ENCODE measurements around the gene SCN1B. TPM values are rescaled to one million over a fixed set of nuclear protein-coding genes. Genes with fewer than 3 reads are reported as not detected.
"Not testable (repeated sequence)": the region's sequence is repeated elsewhere in the genome, so short reads cannot be mapped to it uniquely, and the experiment has no call there.

Gene SCN1B
- total RNA-seq, 1 experiment from 2014 or later, result 4.0 TPM

DNA sequence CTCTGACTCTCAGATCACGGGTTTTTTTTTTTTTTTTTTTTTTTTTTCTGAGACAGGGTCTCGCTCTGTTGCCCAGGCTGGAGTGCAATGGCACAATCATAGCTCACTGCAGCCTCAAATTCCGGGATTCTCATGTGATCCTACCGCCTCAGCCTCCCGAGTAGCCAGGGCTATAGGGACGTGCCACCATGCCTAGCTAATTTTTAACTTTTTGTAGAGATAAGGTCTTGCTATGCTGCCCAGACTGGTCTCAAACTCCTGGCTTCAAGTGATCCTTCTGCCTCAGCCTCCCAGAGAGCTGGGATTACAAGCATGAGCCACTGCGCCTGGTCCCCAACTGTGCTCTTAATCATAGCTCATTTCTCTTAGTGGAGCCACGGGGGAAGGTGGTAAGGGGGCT, 34.7 kb upstream of the SCN1B start:
- no peak for DNase-seq (ENCODE audit: low read depth in 1 of 2, low spot score in 2 of 2)
- H3K27me3 ChIP-seq (replicated peaks), result no peaks in the 10 kb centered on the region

DNA sequence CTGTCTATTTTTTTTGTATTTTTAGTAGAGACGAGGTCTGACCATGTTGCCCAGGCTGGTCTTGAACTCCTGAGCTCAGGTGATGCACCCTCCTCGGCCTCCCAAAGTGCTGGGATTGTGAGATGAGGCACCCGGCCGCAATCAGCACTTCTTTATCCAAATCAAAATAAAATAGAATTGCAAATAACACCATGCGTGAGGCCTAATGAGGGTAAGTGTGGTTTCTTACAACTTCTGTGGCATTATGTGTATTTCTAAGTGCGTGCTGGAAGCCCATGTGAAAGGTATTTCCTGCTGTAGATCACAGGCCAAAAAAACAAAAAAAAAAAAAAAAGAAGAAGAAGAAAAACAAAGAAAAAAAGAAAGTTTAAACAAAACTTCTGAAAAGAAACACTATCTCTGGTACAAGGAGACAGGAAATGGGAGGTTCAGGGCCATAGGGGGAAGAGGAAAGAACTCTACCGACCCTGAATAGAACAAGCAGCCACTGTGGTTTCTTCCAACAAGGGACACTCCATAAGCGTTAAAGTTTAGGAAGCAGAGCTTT, 33.1 kb upstream of the SCN1B start:
- peak in 1 of 2 experiments; percentile 39 for DNase-seq (ENCODE audit: low read depth in 1 of 2, low spot score in 2 of 2)
- Histone ChIP-seq H3K27me3 (replicated peaks) (no peaks in the 10 kb centered on the region), H3K4me3 (no peak overlapping the region), H3K9me3 (replicated peaks) (no peaks in the 10 kb centered on the region), H3K4me1 (replicated peaks) (peaks cover 43% of the 10 kb centered on the region), H3K27ac (no peak overlapping the region), H3K36me3 (peaks cover 9% of the 10 kb centered on the region; the same call in 1 of the 2 replicates)

More for the DNA sequence above, 34.7 kb upstream of the SCN1B start:
- Histone ChIP-seq H3K9me3 (replicated peaks) (no peaks in the 10 kb centered on the region), H3K4me3 (no peak overlapping the region), H3K36me3 (0 out of 2 replicates have a peak, but pooled peaks cover under 1% of the 10 kb centered on the region), H3K4me1 (replicated peaks) (peaks cover 32% of the 10 kb centered on the region), H3K27ac (no peak overlapping the region)

- Histone ChIP-seq H3K36me3 (peaks cover 20% of the 10 kb centered on the region; the same call in 1 of the 2 replicates), H3K4me1 (replicated peaks) (peaks cover 43% of the 10 kb centered on the region)
- not testable (repeated sequence) for DNase-seq (ENCODE audit: low read depth in 1 of 2, low spot score in 2 of 2); H3K4me3 ChIP-seq; H3K27me3 ChIP-seq (replicated peaks); H3K9me3 ChIP-seq (replicated peaks); H3K27ac ChIP-seq
Measured at GRCh38 chr19:34998224-34998623, 32.0 kb upstream of the SCN1B start.

DNA sequence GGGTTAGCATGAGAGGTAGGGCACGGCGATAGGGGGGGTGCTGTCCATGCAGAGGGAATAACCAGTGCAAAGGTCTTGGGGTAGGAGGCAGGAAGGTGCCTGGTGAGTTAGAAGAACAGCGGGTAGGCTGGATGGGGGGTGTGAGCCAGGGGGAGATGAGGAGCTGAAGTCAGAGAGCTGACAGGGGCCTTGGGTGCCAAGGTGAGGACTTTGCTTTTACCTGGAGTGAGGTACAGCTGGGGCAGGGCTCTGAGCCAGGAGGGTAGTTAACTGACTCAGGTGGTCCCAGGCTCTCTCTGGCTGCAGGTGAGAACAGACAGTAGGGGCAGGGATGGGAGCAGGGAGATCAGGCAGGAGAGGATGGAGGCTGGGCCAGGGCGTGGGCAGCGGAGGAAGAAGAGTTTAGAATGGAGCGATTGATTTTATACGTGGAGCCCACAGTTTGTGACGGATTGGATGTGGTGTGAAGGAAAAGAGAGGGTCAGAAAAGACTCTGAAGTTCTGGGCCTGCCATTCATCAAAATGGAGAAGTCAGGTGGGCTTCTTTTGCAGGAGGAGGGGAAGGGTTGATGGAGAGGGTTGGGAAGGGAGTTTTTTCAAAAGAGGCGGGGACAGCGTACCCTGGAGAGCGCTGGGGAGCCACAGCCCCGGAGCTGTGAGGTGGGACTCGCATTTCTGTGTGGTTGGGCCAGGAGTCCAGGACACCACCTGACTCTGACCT, 31.3 kb upstream of the SCN1B start:
- peaks cover 26% of the 10 kb centered on the region; the same call in 1 of the 2 replicates for H3K36me3 ChIP-seq
- H3K4me1 ChIP-seq (replicated peaks), result peaks cover 43% of the 10 kb centered on the region
- H3K9me3 ChIP-seq (replicated peaks), result no peaks in the 10 kb centered on the region
- H3K27ac ChIP-seq, result peak overlapping the region; percentile 93
- peak in 1 of 2 experiments; percentile 38 for DNase-seq (ENCODE audit: low read depth in 1 of 2, low spot score in 2 of 2)
- H3K4me3 ChIP-seq, result peak overlapping the region; percentile 76
- H3K27me3 ChIP-seq (replicated peaks), result no peaks in the 10 kb centered on the region

DNA sequence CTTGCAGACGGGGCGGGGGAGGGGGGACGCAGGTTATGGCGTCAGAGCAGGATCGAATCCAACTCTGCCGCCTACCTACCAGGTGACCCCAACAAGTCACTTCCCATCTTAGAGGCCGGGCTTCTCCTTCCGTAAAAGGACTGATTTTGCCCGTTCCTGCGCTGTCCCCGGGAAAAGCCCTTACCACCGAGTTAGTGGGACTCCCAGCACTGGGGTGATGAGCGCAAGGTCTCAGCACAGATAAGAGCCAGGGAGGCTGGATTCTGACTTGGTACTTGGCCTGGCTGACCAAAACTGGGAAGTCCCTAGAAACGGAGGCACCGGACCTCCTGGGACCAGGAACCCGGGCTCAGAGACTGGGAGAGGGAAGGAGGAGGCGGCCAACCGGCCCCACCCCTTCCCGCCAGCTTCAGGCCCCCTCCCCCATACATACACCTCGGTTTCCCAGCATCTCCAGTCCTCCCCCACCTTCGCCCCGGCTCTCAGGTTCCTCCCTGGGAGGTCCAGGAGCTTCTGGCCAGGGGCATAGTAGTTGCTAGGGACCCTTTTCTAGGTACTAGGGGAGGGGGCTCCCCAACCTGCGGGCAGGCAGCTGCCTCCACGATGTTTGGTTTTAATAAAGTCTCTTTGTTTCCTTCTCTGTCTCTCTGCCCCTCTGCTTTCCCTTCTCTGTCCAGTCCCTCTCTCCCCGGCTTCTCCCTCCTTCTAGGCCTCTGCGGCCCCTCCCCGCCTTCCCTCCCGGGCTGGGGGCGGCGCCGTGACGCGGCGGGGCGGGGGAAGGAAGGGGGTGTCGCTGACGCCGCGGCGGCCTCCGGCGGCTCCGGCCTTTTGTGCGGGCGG, 30.6 kb upstream of the SCN1B start, which contains the start of gene GRAMD1A:
TSS of gene GRAMD1A (plus strand) at position 826 of the 840 bp plus-strand sequence. CDS start 156 bp downstream, outside the sequence.
- Histone ChIP-seq H3K4me1 (replicated peaks) (peaks cover 40% of the 10 kb centered on the region), H3K27ac (peak within 1 kb of the TSS; percentile 93), H3K36me3 (peaks cover 28% of the 10 kb centered on the region; the same call in 1 of the 2 replicates), H3K4me3 (peak within 1 kb of the TSS; percentile 76), H3K27me3 (replicated peaks) (no peaks in the 10 kb centered on the region), H3K9me3 (replicated peaks) (no peaks in the 10 kb centered on the region)
- DNase-seq (ENCODE audit: low read depth in 1 of 2, low spot score in 2 of 2), result peak; percentile 85 to 89

- Histone ChIP-seq H3K36me3 (peaks cover 29% of the 10 kb centered on the region), H3K4me1 (replicated peaks) (peaks cover 34% of the 10 kb centered on the region), H3K27ac (peak overlapping the region; percentile 93), H3K4me3 (peak overlapping the region; percentile 76), H3K27me3 (replicated peaks) (no peaks in the 10 kb centered on the region), H3K9me3 (replicated peaks) (no peaks in the 10 kb centered on the region)
- no peak for DNase-seq (ENCODE audit: low read depth in 1 of 2, low spot score in 2 of 2)
Measured at GRCh38 chr19:35000338-35000646, 30.0 kb upstream of the SCN1B start.

GRCh38 chr19:35000647-35001501, 29.4 kb upstream of the SCN1B start:
- no peaks in the 10 kb centered on the region for H3K27me3 ChIP-seq (replicated peaks)
- H3K36me3 ChIP-seq, result peaks cover 34% of the 10 kb centered on the region
- no peaks in the 10 kb centered on the region for H3K9me3 ChIP-seq (replicated peaks)
- peak overlapping the region; percentile 76 for H3K4me3 ChIP-seq
- DNase-seq (ENCODE audit: low read depth in 1 of 2, low spot score in 2 of 2), result peak in 1 of 2 experiments; percentile 14
- peaks cover 37% of the 10 kb centered on the region for H3K4me1 ChIP-seq (replicated peaks)
- H3K27ac ChIP-seq, result peak overlapping the region; percentile 46

DNA sequence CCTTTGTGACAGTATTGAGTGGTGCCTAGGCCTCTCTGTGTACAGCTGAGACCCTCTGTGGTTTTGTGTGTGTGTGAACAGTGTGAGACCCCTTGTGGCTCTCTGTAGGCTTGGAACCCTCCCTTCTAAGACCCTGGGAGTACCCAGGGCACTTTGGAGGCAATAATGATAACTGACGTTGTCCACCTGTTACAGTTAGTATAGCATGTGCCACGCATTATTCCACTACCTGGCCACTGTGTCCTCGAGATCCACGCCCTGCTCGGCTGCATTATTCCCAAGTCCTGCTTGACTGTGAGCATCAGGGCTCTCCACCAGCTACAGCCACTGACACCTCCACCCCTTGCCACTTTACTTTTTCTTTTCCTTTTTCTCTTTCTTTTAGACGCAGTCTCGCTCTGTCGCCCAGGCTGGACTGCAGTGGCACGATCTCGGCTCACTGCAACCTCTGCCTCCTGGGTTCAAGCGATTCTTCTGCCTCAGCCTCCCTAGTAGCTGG, 28.2 kb upstream of the SCN1B start:
- peaks cover 45% of the 10 kb centered on the region for H3K36me3 ChIP-seq
- H3K9me3 ChIP-seq (replicated peaks), result no peaks in the 10 kb centered on the region
- no peak overlapping the region for H3K4me3 ChIP-seq
- H3K27me3 ChIP-seq (replicated peaks), result no peaks in the 10 kb centered on the region
- no peak for DNase-seq (ENCODE audit: low read depth in 1 of 2, low spot score in 2 of 2)
- peaks cover 40% of the 10 kb centered on the region for H3K4me1 ChIP-seq (replicated peaks)
- no peak overlapping the region for H3K27ac ChIP-seq

- Histone ChIP-seq H3K27ac (no peak overlapping the region), H3K4me1 (replicated peaks) (peaks cover 24% of the 10 kb centered on the region), H3K9me3 (replicated peaks) (no peaks in the 10 kb centered on the region), H3K27me3 (replicated peaks) (no peaks in the 10 kb centered on the region), H3K36me3 (peaks cover 57% of the 10 kb centered on the region), H3K4me3 (no peak overlapping the region)
- peak in 1 of 2 experiments; percentile 35 for DNase-seq (ENCODE audit: low read depth in 1 of 2, low spot score in 2 of 2)
Measured at GRCh38 chr19:35004517-35005255, 25.6 kb upstream of the SCN1B start.

DNA sequence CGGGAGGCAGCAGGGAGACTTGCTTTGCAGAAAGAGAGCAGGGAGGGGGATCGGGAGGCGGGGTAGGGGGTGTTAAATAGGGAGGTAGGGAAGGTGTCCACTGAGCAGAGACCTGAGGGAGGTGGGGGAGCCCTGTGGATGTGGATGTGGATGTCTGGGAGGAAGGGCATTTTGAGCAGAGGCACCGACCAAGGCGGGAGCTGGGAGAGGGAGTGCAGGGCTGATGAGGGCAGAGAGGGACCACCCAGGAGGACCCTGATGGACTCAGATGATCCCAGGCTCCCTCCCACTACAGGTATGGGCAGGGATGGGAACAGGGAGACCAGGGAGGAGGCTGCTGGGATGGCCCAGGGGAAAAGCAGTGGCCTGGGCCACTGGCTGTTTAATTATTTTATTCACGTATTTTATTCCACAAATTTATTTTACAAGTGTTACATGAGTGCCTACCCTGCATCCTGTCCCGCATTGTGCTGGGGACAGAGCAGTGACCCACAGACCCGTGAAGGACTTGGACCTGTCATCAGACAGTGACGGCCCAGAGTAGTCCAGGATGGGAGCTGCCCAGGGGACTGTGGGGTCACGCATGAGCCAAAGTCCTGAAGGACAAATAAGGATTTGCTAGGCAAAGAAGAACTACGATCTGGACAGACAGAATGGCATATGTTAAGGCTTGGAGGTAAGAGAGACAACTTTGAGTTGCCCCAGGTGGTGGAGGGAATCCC, 24.9 kb upstream of the SCN1B start:
- Histone ChIP-seq H3K36me3 (peaks cover 64% of the 10 kb centered on the region), H3K27me3 (replicated peaks) (no peaks in the 10 kb centered on the region), H3K4me1 (replicated peaks) (peaks cover 21% of the 10 kb centered on the region), H3K9me3 (replicated peaks) (no peaks in the 10 kb centered on the region), H3K4me3 (no peak overlapping the region), H3K27ac (no peak overlapping the region)
- DNase-seq (ENCODE audit: low read depth in 1 of 2, low spot score in 2 of 2), result peak in 1 of 2 experiments; percentile 34

GRCh38 chr19:35006007-35006341, 24.3 kb upstream of the SCN1B start:
- Histone ChIP-seq H3K36me3 (peaks cover 65% of the 10 kb centered on the region), H3K4me1 (replicated peaks) (peaks cover 18% of the 10 kb centered on the region)
- not testable (repeated sequence) for DNase-seq (ENCODE audit: low read depth in 1 of 2, low spot score in 2 of 2); H3K27me3 ChIP-seq (replicated peaks); H3K9me3 ChIP-seq (replicated peaks); H3K27ac ChIP-seq; H3K4me3 ChIP-seq
